H1 (cell line): ENCODE results near the gene MMP17. TPM values are rescaled to one million over a fixed set of nuclear protein-coding genes. Genes with fewer than 3 reads are reported as not detected.

Experiments used
- CTCF ChIA-PET: fragments of 300-600 bp; sonication (Branson Sonifier 250); formaldehyde crosslinking; loops from one replicate; lab custom pipeline; 2021; ENCODE audit not compliant: partially characterized antibody; lab: Charles Lee
- POLR2A ChIA-PET: fragments of 300-600 bp; sonication (Branson Sonifier 250); formaldehyde crosslinking; loops from one replicate; lab custom pipeline; 2021; ENCODE audit warnings: inconsistent platforms; ENCODE audit not compliant: partially characterized antibody; lab: Charles Lee
- DNase-seq, 2 experiments: peaks; one replicate each; pipeline versions ENCODE4 v3.0.0 to v3.0.0-alpha.2; 2010 to 2022; ENCODE audit warnings: low spot score in 2 of 2, low read depth in 1 of 2, mixed read lengths in 1 of 2
- FAIRE-seq: peaks from 2 replicates; lab custom pipeline; 2011; peaks lifted over from hg19 to GRCh38; lab: Jason Lieb, UNC
- H2AFZ ChIP-seq: 2 replicates; pipeline ENCODE4 v1.8.1; 2012; ENCODE audit warnings: low read length, inconsistent platforms
- H2AK5ac ChIP-seq: 2 replicates; pipeline ENCODE4 v1.6.1; 2013; ENCODE audit warnings: low read depth, low read length
- H2BK120ac ChIP-seq: replicated peaks from 2 replicates; pipeline ENCODE3; 2013; ENCODE audit warnings: low read depth, low read length, inconsistent platforms
- H2BK12ac ChIP-seq: 2 replicates; pipeline ENCODE4 v1.6.1; 2013; ENCODE audit warnings: low read depth, low read length
- H2BK15ac ChIP-seq: 2 replicates; pipeline ENCODE4 v1.6.1; 2013; ENCODE audit warnings: low read length
- H2BK20ac ChIP-seq: 2 replicates; pipeline ENCODE4 v1.6.1; 2013; ENCODE audit warnings: low read length
- H2BK5ac ChIP-seq: 2 replicates; pipeline ENCODE4 v1.6.1; 2013; ENCODE audit warnings: low read depth, low read length
- H3K14ac ChIP-seq: 2 replicates; pipeline ENCODE4 v1.6.1; 2013; ENCODE audit warnings: inconsistent platforms; ENCODE audit not compliant: insufficient read length
- H3K18ac ChIP-seq: 2 replicates; pipeline ENCODE4 v1.6.1; 2013; ENCODE audit warnings: low read length; ENCODE audit errors: extremely low read depth
- H3K23ac ChIP-seq: 2 replicates; pipeline ENCODE4 v1.6.1; 2013; ENCODE audit warnings: inconsistent platforms; ENCODE audit not compliant: insufficient read length
- H3K23me2 ChIP-seq: 2 replicates; pipeline ENCODE4 v1.6.1; 2013; ENCODE audit warnings: low read depth, low read length
- H3K27ac ChIP-seq: 2 replicates; pipeline ENCODE4 v1.6.1; 2011; ENCODE audit warnings: low read depth, low read length, inconsistent platforms
- H3K27me3 ChIP-seq, 4 experiments: replicated peaks in 1 of 4; 1 replicate in 1 of 4; 2 replicates in 3 of 4; pipeline versions ENCODE4 v1.6.1 to v1.8.1; 2011 to 2013; ENCODE audit warnings: low read length in 3 of 4, mild to moderate bottlenecking in 3 of 4, inconsistent platforms in 2 of 4, mixed read lengths in 2 of 4, moderate library complexity in 1 of 4; ENCODE audit not compliant: control insufficient read depth in 3 of 4, insufficient read depth in 3 of 4; ENCODE audit errors: extremely low read depth in 1 of 4
- H3K36me3 ChIP-seq, 4 experiments: 2 replicates each; pipeline versions ENCODE4 v1.6.1 to v1.8.1; 2011 to 2013; ENCODE audit warnings: mild to moderate bottlenecking in 4 of 4, low read length in 3 of 4, moderate library complexity in 2 of 4, control low read depth in 1 of 4, inconsistent platforms in 1 of 4; ENCODE audit not compliant: insufficient read depth in 4 of 4, control insufficient read depth in 2 of 4
- H3K4ac ChIP-seq: replicated peaks from 2 replicates; pipeline ENCODE3; 2013; ENCODE audit warnings: low read length, low read depth, mixed read lengths, inconsistent platforms; ENCODE audit not compliant: insufficient read length
- H3K4me1 ChIP-seq, 4 experiments: replicated peaks in 1 of 4; 1 replicate in 1 of 4; 2 replicates in 3 of 4; pipeline versions ENCODE4 v1.6.1 to v1.8.1; 2011 to 2013; ENCODE audit warnings: low read length in 3 of 4, inconsistent platforms in 2 of 4, mixed read lengths in 1 of 4; ENCODE audit not compliant: insufficient read depth in 4 of 4, control insufficient read depth in 3 of 4
- H3K4me2 ChIP-seq, 2 experiments: 2 replicates each; pipeline versions ENCODE4 v1.6.1 to v1.8.1; 2011 to 2013; ENCODE audit warnings: low read depth in 2 of 2, low read length in 2 of 2, control low read depth in 1 of 2, inconsistent platforms in 1 of 2, mild to moderate bottlenecking in 1 of 2; ENCODE audit not compliant: insufficient read depth in 1 of 2
- H3K4me3 ChIP-seq, 4 experiments: fragments of 200-600, 300-600 bp in 1 of 4; sonication (generic), shearing (Covaris generic), sonication (Bioruptor Twin) in 1 of 4; 2 replicates each; pipeline versions ENCODE4 v1.5.1 to v1.8.1; 2011 to 2016; ENCODE audit warnings: low read length in 4 of 4, low read depth in 3 of 4, control low read depth in 2 of 4, inconsistent platforms in 2 of 4, mild to moderate bottlenecking in 2 of 4, mixed read lengths in 1 of 4, moderate library complexity in 1 of 4; ENCODE audit not compliant: insufficient read depth in 2 of 4; ENCODE audit errors: extremely low read depth in 1 of 4
- H3K56ac ChIP-seq: replicated peaks from 2 replicates; pipeline ENCODE3; 2013; ENCODE audit warnings: low read depth, mild to moderate bottlenecking, mixed read lengths, low read length, inconsistent platforms; ENCODE audit not compliant: insufficient read length
- H3K79me1 ChIP-seq: 2 replicates; pipeline ENCODE4 v1.6.1; 2013; ENCODE audit warnings: low read depth, low read length, control low read depth
- H3K79me2 ChIP-seq, 2 experiments: 2 replicates each; pipeline versions ENCODE4 v1.6.1 to v1.8.1; 2012 to 2013; ENCODE audit warnings: low read length in 2 of 2, mild to moderate bottlenecking in 2 of 2, inconsistent platforms in 1 of 2; ENCODE audit not compliant: insufficient read depth in 2 of 2, control insufficient read depth in 1 of 2
- H3K9ac ChIP-seq, 4 experiments: replicated peaks in 1 of 4; 1 replicate in 1 of 4; 2 replicates in 3 of 4; pipeline versions ENCODE4 v1.6.1 to v1.8.1; 2011 to 2013; ENCODE audit warnings: low read depth in 3 of 4, low read length in 3 of 4, control low read depth in 2 of 4, mild to moderate bottlenecking in 2 of 4, moderate library complexity in 2 of 4, inconsistent platforms in 1 of 4; ENCODE audit errors: extremely low read depth in 1 of 4
- H3K9me3 ChIP-seq, 2 experiments: 2 replicates each; pipeline versions ENCODE4 v1.6.1 to v1.8.1; 2012 to 2013; ENCODE audit warnings: mild to moderate bottlenecking in 2 of 2, moderate library complexity in 2 of 2, control low read depth in 1 of 2, inconsistent platforms in 1 of 2, low read depth in 1 of 2, low read length in 1 of 2, mixed read lengths in 1 of 2; ENCODE audit not compliant: insufficient read depth in 2 of 2
- H4K20me1 ChIP-seq, 2 experiments: replicated peaks in 1 of 2; 2 replicates each; pipeline versions ENCODE3 to v1.8.1; 2011 to 2013; ENCODE audit warnings: inconsistent platforms in 2 of 2, low read length in 2 of 2, mild to moderate bottlenecking in 1 of 2; ENCODE audit not compliant: insufficient read depth in 2 of 2, control insufficient read depth in 1 of 2
- H4K5ac ChIP-seq: 2 replicates; pipeline ENCODE4 v1.6.1; 2013; ENCODE audit warnings: low read length, low read depth, mixed read lengths, inconsistent platforms; ENCODE audit not compliant: insufficient read length
- H4K8ac ChIP-seq: 2 replicates; pipeline ENCODE4 v1.8.0; 2013; ENCODE audit warnings: mild to moderate bottlenecking, moderate library complexity, low read length, inconsistent platforms; ENCODE audit not compliant: insufficient read depth; ENCODE audit errors: extremely low read depth
- H4K91ac ChIP-seq: replicated peaks from 2 replicates; pipeline ENCODE3; 2013; ENCODE audit warnings: low read length, mixed read lengths, inconsistent platforms; ENCODE audit not compliant: insufficient read length
- KDM4A ChIP-seq: IDR thresholded peaks from one replicate; pipeline ENCODE4 v1.7.1; 2012; ENCODE audit warnings: low read depth, mild to moderate bottlenecking, moderate library complexity, low read length, inconsistent platforms; ENCODE audit not compliant: severe bottlenecking
- POU5F1 ChIP-seq: IDR thresholded peaks from 2 replicates; pipeline ENCODE4 v1.6.1; 2011; ENCODE audit warnings: low read depth, mild to moderate bottlenecking, low read length, moderate library complexity
- SIRT6 ChIP-seq: IDR thresholded peaks from one replicate; pipeline ENCODE4 v1.7.1; 2012; ENCODE audit warnings: low read length, inconsistent platforms
- TBP ChIP-seq: IDR thresholded peaks from 2 replicates; pipeline ENCODE4 v1.6.1; 2011; ENCODE audit warnings: low read depth, low read length, improper control_type of control experiment
- WGBS, 2 experiments: shearing (Covaris generic) in 1 of 2; methylation state at CpG; one replicate each; pipeline versions ENCODE4 v1.1.6 to v1.1.7; 2013 to 2015; ENCODE audit warnings: low lambda C conversion rate in 2 of 2, mixed read lengths in 2 of 2, inconsistent platforms in 1 of 2, low coverage in 1 of 2, missing lambda C conversion rate in 1 of 2; ENCODE audit not compliant: insufficient replicate concordance in 2 of 2, insufficient coverage in 1 of 2, insufficient read length in 1 of 2; ENCODE audit errors: extremely low coverage in 1 of 2, missing lambda C conversion rate in 1 of 2; 5-methylcytosine and 5-hydroxymethylcytosine counted together
- polyA plus RNA-seq, 7 experiments: library from polyadenylated mRNA; depleted of rRNA in 3 of 7; stranded (reverse) in 5 of 7; unstranded in 2 of 7; fragments of >200 nt in 5 of 7; fragments of 200-250 nt in 2 of 7; gene quantifications; 1 replicate in 5 of 7; 2 replicates in 1 of 7; 4 replicates in 1 of 7; pipeline versions ENCODE4 v1.2.1 to v1.2.3, GENCODE V29; 2011 to 2013; ENCODE audit warnings: missing spikeins in 2 of 7, mixed read lengths in 2 of 7
- total RNA-seq: library from RNA; stranded (reverse); fragmentation: NEBNext Ultra II Directional; extraction: Animal tissue kit (Norgen Biotek cat#: 25700); gene quantifications from 2 replicates; pipeline ENCODE4 v1.2.1, GENCODE V29; 2021
- TF ChIP-seq, protein P1 (sequence below): IDR thresholded peaks from 2 replicates; pipeline ENCODE4 v1.6.1; 2011; ENCODE audit warnings: low read depth, mild to moderate bottlenecking, low read length; ENCODE audit not compliant: insufficient read depth

The MMP17 gene
- total and polyA plus RNA-seq, 2 of the 8 experiments (the other 6 are each of a cell fraction or from before 2014, with no cell fraction given): 41.3 to 53.8 TPM

DNA sequence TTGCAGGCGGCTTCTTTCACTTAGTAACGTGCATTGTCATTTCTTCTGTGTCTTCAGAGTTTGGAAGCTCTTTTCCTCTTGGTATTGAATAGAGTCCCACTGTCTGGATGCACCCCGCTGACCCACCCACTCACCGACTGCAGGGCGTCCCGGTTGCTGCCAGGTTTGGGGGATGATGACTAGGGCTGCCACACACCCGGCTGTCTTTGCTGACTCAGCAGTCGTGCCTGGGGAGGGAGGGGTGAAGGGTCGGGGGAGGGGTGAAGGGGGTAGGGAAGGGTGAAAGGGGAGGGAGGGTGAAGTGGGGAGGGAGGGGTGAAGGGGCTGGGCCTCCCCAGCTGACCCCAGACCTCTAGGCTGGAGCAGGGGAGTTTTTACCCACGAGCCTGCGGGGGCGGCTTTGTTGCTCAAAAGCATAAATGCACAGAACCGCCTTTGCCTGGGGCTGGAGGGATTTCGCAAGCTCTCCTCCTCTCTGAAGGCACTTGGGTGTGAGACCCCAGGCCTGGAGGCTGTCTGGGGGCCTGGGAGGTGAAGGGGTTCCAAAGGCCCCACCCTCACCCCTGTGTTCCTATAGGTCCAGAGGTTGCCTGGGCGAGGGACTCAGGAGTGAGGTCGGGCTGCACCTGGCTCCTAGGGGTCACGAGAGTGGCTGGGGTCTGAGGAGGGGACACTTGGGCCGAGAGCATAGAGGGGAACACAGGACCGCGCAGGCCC lies 35.0 kb downstream of the MMP17 start:
- WGBS, 2 experiments: 65% methylated on average over 14 of the region's 20 CpGs; no CpG with 5 or more reads in 1 of the 2 experiments
- Histone ChIP-seq H3K4ac (no peak overlapping the region), H3K27me3 (no peaks in the 10 kb centered on the region), H3K79me2 (no peaks in the 10 kb centered on the region), H2BK120ac (no peak overlapping the region), H2BK5ac (peak overlapping the region; percentile 71; the same call in 1 of the 2 replicates), H3K9ac (no peak overlapping the region), H3K27ac (no peak overlapping the region), H3K56ac (no peak overlapping the region), H3K4me1 (peaks cover 0 to 19% (median 15%) of the 10 kb centered on the region in 4 experiments; a peak in 6 of 7 replicates), H2AK5ac (no peak overlapping the region), H3K9me3 (no peaks in the 10 kb centered on the region), H4K5ac (no peak overlapping the region), H2BK12ac (peak overlapping the region; percentile 93; the same call in 1 of the 2 replicates), H4K20me1 (no peaks in the 10 kb centered on the region), H4K91ac (peak overlapping the region; percentile 49), H3K79me1 (no peaks in the 10 kb centered on the region), H2BK15ac (0 out of 2 replicates have a peak overlapping the region, but pooled peaks have one; percentile 61), H3K18ac (peak overlapping the region; percentile 85; the same call in 1 of the 2 replicates), H3K4me3 (no peak overlapping the region), H3K36me3 (no peaks in the 10 kb centered on the region), H4K8ac (no peak overlapping the region), H2AFZ (no peak overlapping the region), H3K23me2 (no peaks in the 10 kb centered on the region), H3K23ac (no peak overlapping the region), H3K14ac (no peak overlapping the region), H3K4me2 (peak overlapping the region in 1 of 2 experiments; percentile 43; a peak in 2 of 4 replicates), H2BK20ac (peak overlapping the region; percentile 90; the same call in 1 of the 2 replicates)
- DNase-seq (no peak), FAIRE-seq (no peak)
- CTCF ChIA-PET: interaction anchor here (0.9 to 1.7 kb wide), 8 partner anchors 9 to 108 kb away, joined by 3 to 6 read pairs (median 3); no protein-coding TSS in a partner anchor
- POLR2A ChIA-PET: interaction anchor here (0.9 to 3.3 kb wide), 7 partner anchors 9 to 87 kb away, joined by 3 to 22 read pairs (median 5); partner anchors contain the start of genes EP400 and PUS1
- no peak for TF ChIP-seq TBP
- TF ChIP-seq, protein P1, sequence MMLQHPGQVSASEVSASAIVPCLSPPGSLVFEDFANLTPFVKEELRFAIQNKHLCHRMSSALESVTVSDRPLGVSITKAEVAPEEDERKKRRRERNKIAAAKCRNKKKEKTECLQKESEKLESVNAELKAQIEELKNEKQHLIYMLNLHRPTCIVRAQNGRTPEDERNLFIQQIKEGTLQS: no peak
- no peak for TF ChIP-seq KDM4A
- no peak for TF ChIP-seq SIRT6
- no peak for TF ChIP-seq POU5F1
